RWPE1 (cell line): ENCODE data around the gene VTA1.
"Not testable (repeated sequence)": the region's sequence is repeated elsewhere in the genome, so short reads cannot be mapped to it uniquely, and the experiment has no call there.

Source experiments
- CTCF ChIA-PET: fragments of 350-600 bp; sonication (Branson Sonifier 250); formaldehyde crosslinking; extraction: SDS; loops from one replicate; lab custom pipeline; 2021; lab: Yijun Ruan, JAX
- POLR2A ChIA-PET: fragments of 400-600 bp; formaldehyde crosslinking; extraction: SDS; loops from one replicate; lab custom pipeline; 2020; ENCODE audit warnings: antibody characterized with exemption; ENCODE audit not compliant: low non-redundant PET; lab: Yijun Ruan, JAX
- DNase-seq: peaks from one replicate; pipeline ENCODE4 v3.0.0; 2012; ENCODE audit warnings: low spot score
- H3K27ac ChIP-seq: fragments of 450-650 bp; 2 replicates; pipeline ENCODE4 v1.5.1; 2017
- CTCF ChIP-seq: fragments of 450-650 bp; conservative IDR thresholded peaks from 2 replicates; pipeline ENCODE4 v1.5.1; 2017; ENCODE audit warnings: low read depth, mild to moderate bottlenecking

VTA1 gene

GRCh38 chr6:142121342-142121741 lies 25.7 kb upstream of the VTA1 start:
- no peak for DNase-seq
- H3K27ac ChIP-seq: no peak overlapping the region
- no peak for TF ChIP-seq CTCF
- ChIA-PET POLR2A (no interaction called here), CTCF (interaction anchor here (1.1 kb wide), 1 partner anchor 132 kb away, joined by 4 read pairs; no protein-coding TSS in a partner anchor)

GRCh38 chr6:142130814-142131213 lies 16.2 kb upstream of the VTA1 start:
- ChIA-PET CTCF (interaction anchor here (0.7 kb wide), 1 partner anchor 314 kb away, joined by 4 read pairs; no protein-coding TSS in a partner anchor), POLR2A (no interaction called here)
- DNase-seq: no peak
- no peak for TF ChIP-seq CTCF
- H3K27ac ChIP-seq: no peak overlapping the region

- ChIA-PET POLR2A (no interaction called here), CTCF (no interaction called here)
- DNase-seq: no peak
- TF ChIP-seq CTCF: no peak
- H3K27ac ChIP-seq: no peak within 1 kb of the TSS
These were observed 14.4 kb upstream of the VTA1 start, which contains the start of gene GJE1 for GRCh38 chr6:142132625-142133024. Gene GJE1, plus strand, starts transcription at chr6:142132925. Its CDS starts 234 bp downstream, at chr6:142133159.

- H3K27ac ChIP-seq: no peak overlapping the region
- CTCF ChIA-PET: no interaction called here
- no peak for TF ChIP-seq CTCF
- POLR2A ChIA-PET: no interaction called here
- no peak for DNase-seq
These were observed 8.2 kb upstream of the VTA1 start for GRCh38 chr6:142138876-142139275.

GRCh38 chr6:142141531-142141930 lies 5.5 kb upstream of the VTA1 start:
- H3K27ac ChIP-seq, POLR2A ChIA-PET, DNase-seq, CTCF ChIA-PET: not testable (repeated sequence)

GRCh38 chr6:142152746-142153145 lies 5.7 kb downstream of the VTA1 start:
- no peak for DNase-seq
- no peak for TF ChIP-seq CTCF
- ChIA-PET POLR2A (no interaction called here), CTCF (no interaction called here)
- H3K27ac ChIP-seq: no peak overlapping the region

- CTCF ChIA-PET: no interaction called here
- no peak overlapping the region for H3K27ac ChIP-seq
- POLR2A ChIA-PET: no interaction called here
- no peak for TF ChIP-seq CTCF
- DNase-seq: no peak
These were observed 6.1 kb downstream of the VTA1 start for GRCh38 chr6:142153196-142153595.
